Transverse colon (tissue), 4 donors: ENCODE measurements around the gene PAFAH2. TPM values are rescaled to one million over a fixed set of nuclear protein-coding genes. Genes with fewer than 3 reads are reported as not detected.

ENCODE experiments used
- DNase-seq: peaks from one replicate; pipeline ENCODE4 v3.0.0-alpha.2; 2019
- H3K27ac ChIP-seq, 4 donors: fragments of 200-600 bp; sonication (generic); 2 replicates each; pipeline ENCODE4 v1.5.1; 2016 to 2018; ENCODE audit warnings: inconsistent platforms in 4 of 4
- H3K27me3 ChIP-seq: fragments of 200-600 bp; sonication (generic); 2 replicates; pipeline ENCODE4 v1.5.1; 2017; ENCODE audit warnings: inconsistent platforms
- H3K36me3 ChIP-seq, 4 donors: fragments of 200-600 bp; sonication (generic); 2 replicates each; pipeline ENCODE4 v1.5.1; 2017 to 2019; ENCODE audit warnings: inconsistent platforms in 4 of 4
- H3K4me1 ChIP-seq, 4 donors: fragments of 200-600 bp; sonication (generic); 2 replicates each; pipeline ENCODE4 v1.5.1; 2017 to 2020; ENCODE audit warnings: inconsistent platforms in 4 of 4
- H3K4me3 ChIP-seq, 4 donors: fragments of 200-600 bp; sonication (generic); 1 replicate in 1 of 4; 2 replicates in 3 of 4; pipeline versions ENCODE4 v1.5.1 to v1.6.1; 2017 to 2019; ENCODE audit warnings: inconsistent platforms in 4 of 4
- H3K9me3 ChIP-seq, 2 donors: fragments of 200-600 bp; sonication (generic); 2 replicates each; pipeline ENCODE4 v1.5.1; 2017 to 2019; ENCODE audit warnings: inconsistent platforms in 2 of 2
- CTCF ChIP-seq, 5 experiments: fragments of 200-600 bp in 3 of 5; fragments of 450-650 bp in 2 of 5; sonication (generic) in 3 of 5; IDR thresholded peaks; 1 replicate in 2 of 5; 2 replicates in 3 of 5; pipeline ENCODE4 v1.5.1; 2016 to 2017; ENCODE audit warnings: antibody characterized with exemption in 5 of 5, inconsistent platforms in 3 of 5, mild to moderate bottlenecking in 2 of 5, moderate library complexity in 1 of 5
- EP300 ChIP-seq: sonication (generic); formaldehyde crosslinking; IDR thresholded peaks from one replicate; pipeline ENCODE4 v1.6.1; 2017; ENCODE audit warnings: antibody characterized with exemption, low read depth
- POLR2A ChIP-seq: fragments of 450-650 bp; IDR thresholded peaks from one replicate; pipeline ENCODE4 v1.6.1; 2016; ENCODE audit warnings: antibody characterized with exemption, mild to moderate bottlenecking, moderate library complexity
- POLR2AphosphoS5 ChIP-seq, 3 donors: sonication (generic); formaldehyde crosslinking; IDR thresholded peaks; one replicate each; pipeline ENCODE4 v1.6.1; 2016; ENCODE audit warnings: antibody characterized with exemption in 3 of 3
- WGBS, 2 donors: methylation state at CpG; one replicate each; pipeline ENCODE4 v1.1.5; 2018; ENCODE audit warnings: low coverage in 1 of 2; 5-methylcytosine and 5-hydroxymethylcytosine counted together
- in situ Hi-C, 4 donors: fragments of 200-750 bp; cut with MboI; loops; one replicate each; pipeline versions ENCODE4 v1.15.0 to v1.15.1; 2017; ENCODE audit warnings: low sequenced_read_pairs in 3 of 4, low pct_ligation_motif_present in 1 of 4, low pct_unique_long_range_greater_than_20kb in 1 of 4
- intact Hi-C: fragments of 100-400 bp; cut with DNase I; formaldehyde crosslinking; loops from one replicate; pipeline ENCODE4 v1.15.1; 2023; ENCODE audit warnings: low total_unique reads
- total RNA-seq, 4 donors: library from RNA; depleted of rRNA; stranded (reverse); fragments of >200 nt; gene quantifications; one replicate each; pipeline ENCODE4 v1.1.0, GENCODE V29; 2016

Gene PAFAH2
- total RNA-seq, 4 donors from 2014 or later, result 23.1 to 60.1 (median 38.8) TPM

- intact Hi-C loops, result no loop called here
- Histone ChIP-seq H3K27ac (no peak overlapping the region), H3K9me3 (no peaks in the 10 kb centered on the region), H3K4me3 (no peak overlapping the region), H3K27me3 (no peaks in the 10 kb centered on the region), H3K4me1 (peaks cover 0 to 5% (median 2%) of the 10 kb centered on the region in 4 donors), H3K36me3 (no peaks in the 10 kb centered on the region)
- WGBS, 2 donors, result 20 to 67% methylated on average over 1 to 3 of the region's 8 CpGs
- in situ Hi-C loops, result no loop called here
- TF ChIP-seq POLR2A (no peak), EP300 (no peak), CTCF (IDR thresholded peaks at IDR 0.05) (no peak), POLR2AphosphoS5 (IDR thresholded peaks at IDR 0.05) (no peak)
- DNase-seq, result no peak
Observed at GRCh38 chr1:26022404-26022779, 24.5 kb upstream of the PAFAH2 start.

- in situ Hi-C loops, result no loop called here
- DNase-seq, result no peak
- Histone ChIP-seq H3K27me3 (no peaks in the 10 kb centered on the region), H3K4me3 (no peak within 1 kb of the TSS), H3K27ac (no peak within 1 kb of the TSS), H3K4me1 (peaks cover 0 to 5% (median 2%) of the 10 kb centered on the region in 4 donors), H3K36me3 (no peaks in the 10 kb centered on the region), H3K9me3 (no peaks in the 10 kb centered on the region)
- 40 to 48% methylated on average over 3 to 15 of the region's 15 CpGs for WGBS, 2 donors
- TF ChIP-seq CTCF (IDR thresholded peaks at IDR 0.05), result no peak
- TF ChIP-seq POLR2A, result no peak
- TF ChIP-seq POLR2AphosphoS5 (IDR thresholded peaks at IDR 0.05), result no peak
- no peak for TF ChIP-seq EP300
- intact Hi-C loops, result no loop called here
Observed at GRCh38 chr1:26021647-26022403, 24.0 kb upstream of the PAFAH2 start, which contains the start of gene EXTL1. TSS of gene EXTL1 (plus strand) at chr1:26021775. CDS start at chr1:26022647, 872 bp downstream.

- peaks cover 0 to 5% (median 2%) of the 10 kb centered on the region in 4 donors for H3K4me1 ChIP-seq
- H3K36me3 ChIP-seq, result no peaks in the 10 kb centered on the region
- intact Hi-C loops, result no loop called here
- 63% methylated on average over 6 of the region's 6 CpGs; no CpG with 5 or more reads in 1 of the 2 donors for WGBS, 2 donors
- no peak for DNase-seq
- H3K27ac ChIP-seq, result no peak overlapping the region
- no peaks in the 10 kb centered on the region for H3K27me3 ChIP-seq
- TF ChIP-seq POLR2AphosphoS5 (IDR thresholded peaks at IDR 0.05), result no peak
- no peak for TF ChIP-seq POLR2A
- TF ChIP-seq EP300, result no peak
- no peak for TF ChIP-seq CTCF (IDR thresholded peaks at IDR 0.05)
- in situ Hi-C loops, result no loop called here
- H3K4me3 ChIP-seq, result no peak overlapping the region
- no peaks in the 10 kb centered on the region for H3K9me3 ChIP-seq
Observed at GRCh38 chr1:26020941-26021646, 23.2 kb upstream of the PAFAH2 start.

- intact Hi-C loops (no loop called here), in situ Hi-C loops (no loop called here)
- Histone ChIP-seq H3K36me3 (no peaks in the 10 kb centered on the region), H3K4me3 (no peak overlapping the region), H3K27ac (no peak overlapping the region), H3K9me3 (no peaks in the 10 kb centered on the region), H3K4me1 (peaks cover 0 to 5% (median 2%) of the 10 kb centered on the region in 4 donors), H3K27me3 (no peaks in the 10 kb centered on the region)
- TF ChIP-seq CTCF (IDR thresholded peaks at IDR 0.05) (no peak), POLR2A (no peak), EP300 (no peak), POLR2AphosphoS5 (IDR thresholded peaks at IDR 0.05) (no peak)
- DNase-seq, result no peak
- WGBS, 2 donors, result 46% methylated on average over 6 of the region's 6 CpGs; no CpG with 5 or more reads in 1 of the 2 donors
Observed at GRCh38 chr1:26020330-26020768, 22.5 kb upstream of the PAFAH2 start.
